Measurements from ENCODE around the gene PTPN11. TPM values are rescaled to one million over a fixed set of nuclear protein-coding genes. Genes with fewer than 3 reads are reported as not detected.

Gene PTPN11
- total and polyA plus RNA-seq, 12 donors, result 14.4 to 129 (median 72.0) TPM

GRCh38 chr12:112503512-112503911, 84.8 kb downstream of the PTPN11 start:
- TF ChIP-seq POLR2A (IDR thresholded peaks at IDR 0.05) (no peak), CTCF (IDR thresholded peaks at IDR 0.05) (no peak)
- H3K9me3 ChIP-seq (replicated peaks in 1 of 3), result no peaks in the 10 kb centered on the region
- intact Hi-C loops (cut with DNase I), result no loop called here
- no peaks in the 10 kb centered on the region for H3K27me3 ChIP-seq
- peaks cover 0 to 51% of the 10 kb centered on the region in 2 donors for H3K36me3 ChIP-seq (replicated peaks in 1 of 2)
- no peak for DNase-seq
- H3K4me3 ChIP-seq, result no peak overlapping the region
- WGBS, 4 donors, result 62 to 87% (median 81%) methylated on average over 4 of the region's 4 CpGs
- H3K27ac ChIP-seq, result no peak overlapping the region
- no peaks in the 10 kb centered on the region for H3K4me1 ChIP-seq (replicated peaks in 1 of 2)

GRCh38 chr12:112506513-112507166, 87.9 kb downstream of the PTPN11 start:
- no peaks in the 10 kb centered on the region for H3K4me1 ChIP-seq (replicated peaks in 1 of 2)
- DNase-seq, result no peak
- no peaks in the 10 kb centered on the region for H3K9me3 ChIP-seq (replicated peaks in 1 of 3)
- no peaks in the 10 kb centered on the region for H3K27me3 ChIP-seq
- H3K27ac ChIP-seq, result no peak overlapping the region
- peaks cover 0 to 49% of the 10 kb centered on the region in 2 donors for H3K36me3 ChIP-seq (replicated peaks in 1 of 2)
- intact Hi-C loops (cut with DNase I), result no loop called here
- TF ChIP-seq POLR2A (IDR thresholded peaks at IDR 0.05) (no peak), CTCF (IDR thresholded peaks at IDR 0.05) (no peak)
- H3K4me3 ChIP-seq, result no peak overlapping the region
- 91 to 99% (median 96%) methylated on average over 6 of the region's 6 CpGs for WGBS, 4 donors

- H3K27ac ChIP-seq, result no peak overlapping the region
- no peaks in the 10 kb centered on the region for H3K27me3 ChIP-seq
- 71 to 91% (median 82%) methylated on average over 2 of the region's 2 CpGs for WGBS, 4 donors
- no peaks in the 10 kb centered on the region for H3K36me3 ChIP-seq (replicated peaks in 1 of 2)
- no peak overlapping the region for H3K4me3 ChIP-seq
- H3K9me3 ChIP-seq (replicated peaks in 1 of 3), result no peaks in the 10 kb centered on the region
- intact Hi-C loops (cut with DNase I), result no loop called here
- no peak for TF ChIP-seq POLR2A (IDR thresholded peaks at IDR 0.05)
- TF ChIP-seq CTCF (IDR thresholded peaks at IDR 0.05), result no peak
- DNase-seq, result no peak
- no peaks in the 10 kb centered on the region for H3K4me1 ChIP-seq (replicated peaks in 1 of 2)
Measured at GRCh38 chr12:112513471-112513870, 94.7 kb downstream of the PTPN11 start.

- WGBS, 4 donors, result 91 to 98% (median 92%) methylated on average over 5 of the region's 5 CpGs
- intact Hi-C loops (cut with DNase I), result loop anchor here in 1 of 2 donors (2.0 kb wide), 1 partner anchor 40 kb away; no protein-coding TSS in a partner anchor
Measured at GRCh38 chr12:112514456-112514855, 95.7 kb downstream of the PTPN11 start.

More at GRCh38 chr12:112514456-112514855, 95.7 kb downstream of the PTPN11 start:
- H3K36me3 ChIP-seq (replicated peaks in 1 of 2), result no peaks in the 10 kb centered on the region
- TF ChIP-seq POLR2A (IDR thresholded peaks at IDR 0.05), result no peak
- TF ChIP-seq CTCF (IDR thresholded peaks at IDR 0.05), result no peak
- no peaks in the 10 kb centered on the region for H3K4me1 ChIP-seq (replicated peaks in 1 of 2)
- no peaks in the 10 kb centered on the region for H3K27me3 ChIP-seq
- no peak overlapping the region for H3K4me3 ChIP-seq
- H3K27ac ChIP-seq, result no peak overlapping the region
- H3K9me3 ChIP-seq (replicated peaks in 1 of 3), result no peaks in the 10 kb centered on the region
- no peak for DNase-seq

Measured in adrenal gland (tissue), 12 donors.